Measurements from ENCODE around the gene TMBIM6.

- no peak for TF ChIP-seq EZH2 (IDR thresholded peaks at IDR 0.05; ENCODE audit: insufficient read depth, low read length)
- no peak for TF ChIP-seq CTCF (IDR thresholded peaks at IDR 0.05; ENCODE audit: insufficient read depth, low read depth, low read length)
Observed at GRCh38 chr12:49693931-49694444, 47.4 kb upstream of the TMBIM6 start.
